Suppressor macrophage treated with lipopolysaccharide for 4 hours (primary cell): ENCODE measurements around the gene CACNA1H.

Source experiments
- DNase-seq: peaks from one replicate; pipeline ENCODE4 v3.0.0-alpha.2; 2020

Gene CACNA1H

DNA sequence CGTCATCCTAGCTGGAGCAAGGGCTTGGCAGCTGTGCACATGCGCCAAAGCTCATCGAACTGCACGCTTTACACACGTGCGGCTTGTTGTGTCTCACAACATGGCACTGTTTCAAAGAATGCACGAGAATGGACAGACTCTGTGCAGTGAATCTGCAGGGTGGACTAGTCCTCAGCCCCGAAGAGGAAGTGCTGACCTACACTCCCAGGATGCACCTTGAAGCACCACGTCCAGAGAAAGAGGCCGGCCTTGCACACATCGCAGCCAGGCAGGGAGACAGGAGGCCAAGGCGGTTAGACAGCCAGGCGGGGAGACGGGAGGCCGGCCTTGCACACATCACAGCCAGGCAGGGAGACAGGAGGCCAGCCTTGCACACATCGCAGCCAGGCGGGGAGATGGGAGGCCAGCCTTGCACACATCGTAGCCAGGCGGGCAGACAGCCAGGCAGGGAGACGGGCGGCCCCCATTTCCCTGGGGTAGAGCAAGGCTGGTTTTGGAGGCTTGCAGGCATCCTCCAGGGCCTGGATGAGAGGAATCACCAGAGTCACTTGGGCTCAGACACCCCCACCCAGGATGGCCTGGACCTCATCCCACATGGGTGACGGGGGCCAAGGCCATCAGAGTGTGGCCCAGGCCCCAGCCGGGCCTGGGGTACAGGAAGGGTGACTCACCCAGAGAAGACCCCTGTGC is 9.0 kb upstream of the CACNA1H start:
- no peak for DNase-seq

DNA sequence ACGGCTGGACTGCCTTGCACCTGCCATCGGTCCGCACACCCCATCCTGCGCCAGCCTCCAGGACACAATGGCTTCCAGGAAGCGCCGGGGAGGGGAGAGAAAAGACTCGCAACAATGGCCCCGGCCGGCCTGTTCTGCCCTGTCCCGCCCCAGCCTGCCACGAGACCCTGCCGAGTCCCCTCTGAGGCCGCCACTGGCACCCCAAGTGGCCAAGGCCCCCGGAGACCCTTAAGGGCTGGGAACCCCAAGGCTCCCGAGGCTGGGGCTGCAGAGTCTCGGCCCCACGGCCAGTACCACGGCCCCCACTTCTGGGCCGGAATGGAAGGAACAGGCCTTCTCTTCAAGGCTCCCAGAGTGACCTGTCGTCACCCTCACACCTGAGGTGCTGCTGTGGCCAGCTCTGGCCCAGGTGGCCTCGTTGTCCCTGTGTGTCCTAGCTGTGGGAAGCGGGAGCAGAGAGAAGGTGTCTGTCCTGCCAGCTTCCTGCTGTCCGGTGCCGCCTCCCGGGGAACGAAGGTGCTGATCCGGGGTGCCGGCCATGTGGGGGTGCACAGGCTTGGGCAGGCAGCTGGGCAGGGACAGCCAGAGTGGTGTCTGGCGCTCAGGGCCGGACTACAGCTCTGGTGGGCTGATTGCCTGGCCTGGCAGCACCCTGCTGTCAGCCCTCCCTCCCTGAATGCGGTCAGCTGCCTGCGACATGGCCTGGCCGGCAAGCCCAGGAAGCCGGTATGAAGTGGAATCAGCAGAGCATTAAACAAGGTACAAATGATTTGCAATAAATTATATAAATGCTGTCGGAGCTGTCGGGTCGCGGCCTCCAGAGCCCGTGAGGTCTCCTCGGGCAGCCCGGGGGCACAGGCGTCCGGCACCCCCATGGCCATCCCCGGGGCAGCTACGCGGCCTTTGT is 8.2 kb upstream of the CACNA1H start:
- DNase-seq: no peak

DNA sequence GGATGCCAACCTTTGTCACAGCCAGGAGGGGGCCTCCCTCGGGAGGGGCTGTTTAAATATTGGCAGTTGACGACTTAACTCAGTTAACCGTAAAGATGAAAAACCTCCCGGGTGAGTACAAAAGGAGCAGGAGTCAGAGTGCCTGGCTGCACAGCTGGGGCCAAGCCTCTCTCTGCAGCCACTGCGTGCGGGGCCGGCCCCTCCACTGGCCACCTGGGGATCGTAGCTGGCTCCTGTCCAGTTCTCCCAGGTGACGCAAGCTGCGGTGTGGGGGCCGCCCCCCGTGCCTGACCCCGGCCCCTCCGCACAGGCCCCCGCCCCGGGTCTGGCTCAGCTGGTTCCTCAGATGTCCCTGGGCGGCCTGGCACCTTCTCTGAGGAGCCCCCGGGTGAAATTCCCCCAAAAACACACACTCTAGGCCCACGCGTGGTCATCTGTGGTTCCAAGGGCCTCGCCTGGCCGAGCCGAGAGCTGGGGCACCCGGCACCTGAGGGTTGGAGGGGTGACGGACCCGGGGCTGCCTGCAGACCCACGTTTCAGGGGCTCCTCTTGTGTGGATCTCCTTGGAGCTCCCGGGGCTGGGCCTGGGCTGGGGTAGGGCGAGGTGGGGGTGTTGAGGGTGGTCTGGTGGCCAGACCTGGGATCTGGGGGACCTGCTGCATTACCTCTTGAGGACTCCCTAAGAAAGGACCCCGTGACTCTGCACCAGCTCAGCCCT is 7.4 kb upstream of the CACNA1H start:
- no peak for DNase-seq

DNA sequence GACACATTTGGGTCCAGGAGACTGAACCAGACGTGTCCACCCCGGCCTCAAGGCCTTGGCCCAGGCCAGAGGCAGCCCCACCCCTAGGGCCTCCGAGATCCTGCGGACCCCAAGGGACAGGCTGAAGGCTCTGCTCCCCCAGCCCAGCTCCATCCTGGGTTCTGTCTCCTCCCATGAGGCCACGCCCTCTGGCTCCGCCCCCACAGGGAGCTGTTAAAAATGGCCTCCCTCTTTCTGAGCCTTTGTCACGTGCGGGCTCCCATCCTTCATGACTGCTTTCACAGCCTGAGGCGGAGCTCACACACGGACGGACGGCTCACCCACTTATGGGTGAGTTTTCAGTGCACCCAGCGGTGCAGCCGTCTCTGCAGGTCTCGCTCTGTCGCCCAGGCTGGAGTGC is 6.5 kb upstream of the CACNA1H start:
- DNase-seq: no peak

DNA sequence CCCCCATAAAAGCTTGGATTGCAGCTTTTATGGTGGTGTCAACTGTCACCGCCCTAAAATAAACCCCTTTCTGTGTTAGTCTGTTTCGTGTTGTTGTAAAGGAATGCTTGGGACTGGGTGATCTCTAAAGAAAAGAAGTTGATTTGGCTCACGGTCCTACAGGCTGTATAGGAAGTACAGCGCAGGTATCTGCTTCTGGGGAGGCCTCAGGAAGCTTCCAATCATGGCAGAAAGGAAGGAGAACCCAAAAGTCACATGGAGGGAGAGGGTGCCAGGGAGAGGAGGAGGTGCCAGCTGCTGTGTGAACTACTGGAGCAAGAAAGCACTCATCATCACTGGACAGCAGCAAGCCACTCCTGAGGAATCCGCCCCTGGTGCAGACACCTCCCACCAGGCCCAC is 5.9 kb upstream of the CACNA1H start:
- no peak for DNase-seq

DNA sequence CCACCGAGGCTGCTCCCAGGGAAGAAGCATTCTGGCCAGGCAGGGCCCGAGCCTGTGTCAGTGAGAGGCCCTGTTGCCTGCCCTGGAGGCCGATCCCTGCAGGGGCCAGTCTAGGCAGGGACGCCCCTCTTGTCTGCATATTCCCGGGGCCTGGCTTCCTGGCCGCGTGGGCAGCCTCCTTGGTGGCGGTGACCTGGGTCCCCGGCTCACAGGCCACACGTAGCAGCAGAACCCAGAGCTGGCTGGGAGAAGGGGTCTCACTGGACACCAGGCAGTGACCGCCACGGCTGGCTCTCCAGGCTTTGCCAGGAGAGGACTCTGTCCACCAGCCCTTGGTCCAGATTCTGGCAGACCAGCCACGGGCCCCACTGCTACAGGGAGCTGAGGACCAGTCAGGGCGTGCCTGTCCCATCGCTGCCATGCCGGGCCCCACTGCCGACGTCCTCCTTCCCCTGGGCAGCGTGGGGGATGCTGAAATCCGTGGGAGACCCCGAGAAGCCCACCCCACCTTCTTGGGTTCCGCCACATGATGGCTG is 3.7 kb upstream of the CACNA1H start:
- DNase-seq: no peak

DNA sequence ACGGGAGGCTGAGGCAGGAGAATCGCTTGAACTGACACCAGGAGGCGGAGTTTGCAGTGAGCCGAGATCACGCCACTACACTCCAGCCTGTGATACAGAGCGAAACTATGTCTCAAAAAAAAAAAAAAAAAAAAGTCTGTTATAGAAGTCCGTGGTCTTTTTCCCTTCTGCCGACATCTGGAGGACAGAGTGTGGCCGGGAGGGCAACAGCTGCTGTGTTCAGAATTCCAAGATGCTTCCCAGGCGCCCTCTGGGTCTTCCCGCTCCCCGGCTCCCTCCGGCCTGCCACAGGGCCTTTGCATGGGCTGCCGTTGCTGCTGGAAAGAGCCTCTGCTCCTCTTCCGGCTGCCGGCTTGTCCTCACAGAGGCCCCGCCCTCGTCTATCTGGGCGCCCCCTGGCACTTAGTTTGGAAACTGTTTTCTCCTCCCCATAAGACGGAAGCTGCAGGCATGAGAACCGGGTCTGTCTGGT is 2.4 kb upstream of the CACNA1H start:
- no peak for DNase-seq

DNA sequence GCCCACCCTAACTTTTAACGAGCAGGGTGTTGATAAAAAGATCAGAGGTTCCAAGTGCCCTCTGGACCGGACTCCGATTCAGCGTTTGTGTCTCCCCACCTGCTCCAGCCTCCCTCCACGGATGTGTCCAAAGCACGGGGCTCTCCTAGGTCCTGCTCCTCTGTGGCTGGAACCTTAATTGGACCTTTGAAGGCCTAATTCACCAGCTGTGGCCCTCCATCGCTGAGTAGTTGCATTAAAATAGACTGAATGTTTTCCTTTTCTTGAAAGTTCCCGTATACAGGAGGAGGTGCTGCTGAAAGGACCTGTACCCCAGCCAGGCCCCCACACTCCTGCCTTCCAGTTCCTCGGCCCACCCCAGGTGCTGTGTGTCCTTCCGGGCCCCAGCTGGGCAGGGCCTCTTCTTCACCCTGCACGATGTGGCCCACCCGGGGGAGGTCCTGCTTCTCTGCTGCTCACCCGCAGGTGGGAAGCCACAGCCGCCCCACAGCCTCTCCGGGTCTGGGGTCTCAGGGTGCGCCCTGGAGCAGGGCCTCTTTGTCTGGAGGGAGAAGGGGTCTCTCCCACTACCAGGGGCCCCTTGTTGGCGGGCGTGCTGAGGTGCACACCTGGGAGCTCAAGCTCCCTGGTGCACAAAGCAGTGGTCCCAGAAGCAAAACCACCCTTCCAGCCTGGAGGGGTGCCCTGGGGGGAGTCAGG is 1.3 kb upstream of the CACNA1H start:
- no peak for DNase-seq

DNA sequence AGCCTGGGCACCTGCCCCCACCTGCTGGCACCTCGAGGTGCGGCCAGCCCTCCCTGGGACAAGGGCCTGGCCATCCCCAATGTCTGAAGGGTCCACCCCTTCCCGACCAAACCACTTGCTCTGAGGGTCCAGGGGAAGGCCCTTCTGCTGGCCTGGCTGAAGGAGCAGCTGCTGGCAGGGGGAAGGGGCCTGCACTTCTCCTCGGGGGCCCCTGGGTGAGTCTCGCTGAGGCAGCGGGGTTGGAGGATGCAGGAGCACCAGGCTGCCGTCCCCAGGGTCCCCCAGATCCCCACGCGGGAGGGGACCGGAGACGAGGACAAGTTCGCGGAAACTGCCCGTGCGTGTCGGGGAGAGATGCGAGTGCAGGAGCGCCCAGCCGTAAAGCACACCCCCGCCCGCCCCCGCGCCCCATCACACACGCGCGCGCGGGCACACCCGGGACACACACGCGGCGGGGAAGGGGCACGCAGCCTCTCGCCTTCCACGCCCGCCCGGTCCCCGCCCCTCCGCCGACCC is 725 bp upstream of the CACNA1H start:
- no peak for DNase-seq

DNA sequence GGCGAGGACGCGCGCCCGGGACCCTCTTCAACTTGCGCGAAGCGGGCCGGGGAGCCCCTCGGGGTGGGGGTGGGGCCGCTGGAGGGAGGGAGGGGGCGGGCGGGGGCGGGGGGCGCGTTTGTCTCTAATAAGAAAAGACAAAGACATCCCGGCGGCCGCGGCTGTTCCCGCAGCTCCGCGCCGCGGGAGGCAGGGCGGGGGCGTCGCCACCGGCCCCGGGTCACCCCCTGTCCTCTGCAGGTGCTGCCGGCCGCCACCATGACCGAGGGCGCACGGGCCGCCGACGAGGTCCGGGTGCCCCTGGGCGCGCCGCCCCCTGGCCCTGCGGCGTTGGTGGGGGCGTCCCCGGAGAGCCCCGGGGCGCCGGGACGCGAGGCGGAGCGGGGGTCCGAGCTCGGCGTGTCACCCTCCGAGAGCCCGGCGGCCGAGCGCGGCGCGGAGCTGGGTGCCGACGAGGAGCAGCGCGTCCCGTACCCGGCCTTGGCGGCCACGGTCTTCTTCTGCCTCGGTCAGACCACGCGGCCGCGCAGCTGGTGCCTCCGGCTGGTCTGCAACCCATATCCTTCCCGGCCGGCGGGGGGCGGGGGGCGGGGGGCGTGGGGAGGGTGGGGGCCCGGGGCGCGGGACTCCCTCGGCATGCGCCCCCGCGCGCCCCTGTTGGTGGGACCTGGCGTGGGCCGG is 714 bp downstream of the CACNA1H start:
- no peak for DNase-seq

DNA sequence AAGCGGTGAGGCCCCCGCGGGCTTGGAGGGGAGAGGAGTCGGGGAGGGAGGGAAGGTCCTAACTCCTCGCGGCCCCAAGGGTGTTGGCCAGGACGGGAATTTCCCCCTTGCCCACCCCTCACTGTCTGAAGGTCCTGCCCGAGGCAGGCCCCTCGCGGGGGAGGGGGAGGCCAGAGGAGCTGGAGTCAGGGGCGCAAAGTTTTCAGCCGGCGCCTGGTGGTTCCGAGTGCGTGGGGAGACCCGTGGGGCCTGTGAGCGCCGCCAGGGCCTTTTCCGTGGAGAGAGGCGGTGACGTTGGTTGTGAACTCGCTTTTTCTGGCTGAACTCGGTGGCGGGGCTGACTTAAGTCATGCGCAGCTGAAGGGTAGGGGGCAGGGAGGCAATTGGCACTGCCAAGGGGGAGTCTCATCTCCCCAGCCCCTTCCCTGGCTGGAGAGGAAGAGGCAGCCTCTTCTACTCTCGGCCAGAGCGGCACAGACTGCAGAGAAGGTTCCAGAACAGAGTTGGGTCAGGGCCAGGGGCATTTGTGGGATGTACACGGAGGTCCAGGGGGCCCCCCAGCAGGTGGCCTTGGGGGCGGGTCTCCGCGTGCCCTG is 1.5 kb downstream of the CACNA1H start:
- DNase-seq: no peak

DNA sequence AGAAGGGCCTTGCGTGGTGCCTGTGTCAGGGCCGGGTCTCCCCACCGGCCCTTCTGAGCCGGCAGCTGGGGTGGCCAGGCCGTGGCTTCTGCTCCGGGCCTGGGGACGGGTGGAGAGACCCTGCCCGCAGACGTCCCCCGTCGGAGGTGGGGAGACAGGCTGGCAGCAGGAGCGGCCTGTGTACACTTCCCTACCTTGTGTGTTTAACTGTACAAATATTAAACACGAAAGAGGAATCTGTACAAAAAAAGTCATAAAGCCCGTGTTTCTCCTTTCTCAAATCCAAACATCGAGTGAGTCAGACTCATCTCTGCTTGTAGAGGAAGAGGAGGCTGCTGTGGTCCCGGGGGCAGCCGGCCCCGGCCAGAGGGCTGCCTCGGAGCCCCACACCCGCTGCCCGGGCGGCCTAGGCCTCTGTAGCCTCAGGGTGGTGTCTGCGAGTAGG is 2.0 kb downstream of the CACNA1H start:
- no peak for DNase-seq

DNA sequence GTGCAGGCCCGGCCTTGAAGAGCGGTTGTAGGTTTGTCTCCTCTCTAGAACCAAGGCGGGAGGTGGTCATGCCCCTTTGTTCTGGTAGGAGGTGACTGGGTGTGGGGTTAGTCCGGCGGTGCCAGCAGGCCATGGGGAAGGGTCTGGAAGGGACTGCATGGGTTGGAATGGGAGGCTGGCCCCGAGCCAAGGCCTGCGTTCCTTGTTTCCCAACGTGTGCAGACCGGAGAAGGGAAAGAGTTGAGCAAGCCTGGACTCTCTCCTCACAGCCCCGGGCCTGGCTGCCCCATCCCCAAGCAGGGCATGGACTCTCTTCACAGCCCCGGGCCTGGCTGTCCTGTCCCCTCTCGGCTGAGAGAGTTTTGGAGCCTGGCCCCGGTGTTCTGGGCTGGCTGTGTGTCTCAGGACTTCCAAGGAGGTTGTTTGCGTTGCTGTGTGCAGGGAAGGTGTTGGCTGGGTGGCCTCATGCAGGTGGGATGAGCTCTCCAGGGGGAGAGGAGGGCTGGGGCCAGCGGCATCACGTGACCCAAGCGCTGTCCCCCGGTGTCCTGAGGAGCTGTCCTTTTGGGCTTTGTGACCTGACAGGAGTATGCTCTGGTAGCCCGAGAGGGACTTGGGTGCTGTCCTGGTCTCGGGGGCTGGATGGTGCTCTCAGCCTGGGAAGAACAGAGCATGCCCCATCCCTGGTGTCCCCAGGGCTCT is 2.6 kb downstream of the CACNA1H start:
- DNase-seq: no peak

DNA sequence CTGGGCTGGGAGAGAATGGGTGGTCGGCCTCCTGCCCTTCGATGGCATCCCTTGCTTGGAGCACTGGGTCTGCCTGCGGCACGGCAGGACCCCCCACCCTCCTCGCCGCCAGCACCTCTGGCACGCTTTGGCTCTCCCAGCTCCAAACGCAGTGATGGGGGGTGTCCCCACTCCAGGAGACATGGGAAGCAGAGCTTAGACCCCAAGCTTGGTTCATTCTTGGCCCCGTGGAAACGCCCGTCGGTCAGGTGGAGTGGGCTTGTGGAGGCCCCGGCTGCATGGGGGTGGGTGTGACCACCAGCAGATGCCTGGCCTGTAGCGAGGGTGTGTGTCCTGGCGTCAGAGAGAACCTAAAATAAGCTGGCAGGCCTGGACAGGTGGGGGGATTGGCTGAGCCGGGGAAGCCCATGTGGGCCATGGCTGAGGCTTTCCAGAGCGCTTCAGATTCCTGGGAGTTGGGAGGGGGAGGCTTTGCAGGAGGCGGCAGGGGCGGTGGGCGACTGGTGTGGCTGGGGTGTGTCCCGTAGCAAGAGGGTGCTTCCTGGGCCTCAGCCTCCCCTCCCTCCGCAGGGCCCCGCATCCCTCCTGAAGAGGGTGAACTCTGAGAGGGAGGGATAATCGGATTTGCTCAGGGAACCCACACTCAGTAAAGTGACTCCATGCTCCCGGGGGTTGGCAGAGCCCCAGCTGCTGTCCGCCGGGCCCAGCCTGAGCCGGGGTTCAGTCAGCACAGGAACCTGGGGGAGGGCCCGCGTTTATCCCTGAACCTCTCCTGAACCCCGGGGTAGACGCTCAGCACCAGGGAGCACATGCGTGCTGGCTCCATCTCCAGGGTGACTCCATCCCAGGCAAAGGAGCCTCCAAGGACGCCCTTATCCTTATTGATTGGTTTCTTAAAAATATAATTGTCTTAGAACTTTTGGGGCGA is 3.4 kb downstream of the CACNA1H start:
- no peak for DNase-seq

DNA sequence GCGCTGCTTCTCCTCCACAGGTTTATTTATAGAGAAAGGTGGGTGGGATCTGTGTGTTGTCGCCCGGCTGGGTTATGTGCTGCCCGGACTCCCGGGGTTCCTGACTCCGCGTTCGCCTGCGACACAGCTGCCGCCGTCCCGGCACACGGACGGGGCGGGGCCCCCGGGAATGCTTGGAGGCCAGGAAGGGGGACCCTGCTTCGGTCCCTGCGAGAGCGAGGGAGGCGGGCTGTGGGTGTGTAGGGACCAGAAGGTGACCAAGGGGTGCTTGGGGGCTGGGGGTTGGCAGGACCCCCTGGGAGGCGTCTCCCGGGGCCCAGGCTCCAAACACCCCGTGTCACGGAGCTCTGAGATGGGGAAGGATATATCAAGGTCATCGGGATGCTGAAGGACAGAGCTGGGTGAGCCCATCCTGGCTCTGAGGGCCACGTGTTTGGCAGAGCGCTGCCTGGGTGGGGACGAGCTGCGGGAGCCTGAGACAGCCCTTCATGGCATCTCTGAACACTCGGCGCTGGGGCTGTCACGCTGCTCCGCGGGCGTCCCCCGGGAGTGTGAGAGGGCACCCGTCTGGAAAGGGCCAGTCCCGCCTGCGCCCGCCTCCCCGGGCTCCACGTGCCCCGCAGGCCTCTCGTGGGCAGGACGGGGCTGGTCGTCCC is 4.2 kb downstream of the CACNA1H start:
- no peak for DNase-seq

DNA sequence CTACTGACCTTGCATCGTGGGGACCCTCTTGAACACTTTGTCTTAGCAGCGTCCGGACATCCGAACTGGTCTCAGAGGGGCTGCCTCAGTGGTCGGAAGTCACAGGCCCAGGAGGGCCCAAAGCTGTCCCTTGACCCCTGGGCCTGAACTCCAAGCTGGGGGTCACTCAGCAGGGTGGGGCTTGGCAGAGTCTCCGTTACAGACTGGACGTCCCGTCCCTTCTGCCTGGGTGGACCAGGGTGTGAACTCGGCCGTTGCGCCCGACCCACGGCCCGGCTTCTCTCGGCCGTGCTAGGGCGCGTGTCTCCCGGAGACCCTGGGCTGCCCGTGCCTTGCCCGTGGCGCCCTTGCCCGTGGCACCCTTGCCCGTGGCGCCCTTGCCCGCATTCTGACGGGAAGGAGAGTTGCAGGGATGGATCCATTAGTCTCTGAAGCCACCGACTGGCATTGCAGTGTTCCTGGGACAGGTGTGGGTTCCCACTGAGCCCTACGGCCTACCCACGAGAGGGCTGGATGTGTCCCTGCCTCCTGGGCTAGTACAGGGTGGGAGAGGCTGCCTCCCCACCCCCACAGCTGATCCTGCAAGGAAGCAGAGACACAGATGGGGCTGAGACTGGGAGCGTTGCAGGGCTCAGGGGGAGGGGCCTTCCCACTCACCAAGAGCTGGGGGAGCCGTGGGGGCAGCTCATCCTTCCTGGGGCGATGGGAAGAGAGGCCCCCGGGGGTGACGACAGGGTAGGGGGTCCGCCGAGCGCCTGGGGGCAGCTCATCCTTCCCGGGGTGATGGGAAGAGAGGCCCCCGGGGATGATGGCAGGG is 4.9 kb downstream of the CACNA1H start:
- no peak for DNase-seq

DNA sequence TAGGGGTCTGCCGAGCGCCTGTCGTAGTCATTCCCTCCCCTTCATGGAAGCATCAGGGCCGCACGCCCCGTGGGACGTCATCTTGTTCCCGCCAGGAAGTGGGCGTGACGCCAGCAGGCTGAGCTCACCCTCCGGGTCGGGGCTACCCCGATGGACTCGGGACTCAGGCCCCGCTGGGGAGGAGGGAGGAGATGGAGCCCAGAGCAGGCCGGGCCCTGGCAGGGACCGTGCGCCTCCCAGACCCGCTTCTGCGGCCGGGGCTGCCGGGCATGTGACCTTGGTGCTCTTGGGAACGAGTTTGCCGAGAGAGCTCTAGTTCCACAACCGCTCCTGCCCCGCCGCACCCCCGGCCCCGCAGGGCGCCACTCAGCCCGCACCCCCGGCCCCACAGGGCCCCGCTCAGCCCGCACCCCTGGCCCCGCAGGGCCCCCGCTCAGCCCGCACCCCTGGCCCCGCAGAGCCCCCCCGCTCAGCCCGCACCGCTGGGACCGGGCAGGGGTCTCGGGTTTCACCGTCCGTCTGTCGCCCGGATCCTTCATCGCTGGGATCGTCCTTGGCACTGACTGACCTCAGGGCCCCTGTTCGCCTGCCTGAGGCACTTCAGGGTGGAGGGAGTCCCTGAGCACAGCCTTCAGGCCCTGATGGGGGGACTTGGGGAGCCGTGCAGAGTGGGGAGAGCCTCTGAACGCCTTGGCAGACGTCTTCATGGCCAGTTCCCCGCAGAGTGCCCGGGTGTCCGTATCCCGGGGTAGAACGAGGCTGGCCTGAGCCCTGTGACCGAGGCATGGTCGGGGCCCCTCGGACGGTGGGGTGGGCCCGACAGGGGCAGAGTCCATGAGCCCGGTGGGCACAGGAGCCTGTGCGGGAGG is 5.8 kb downstream of the CACNA1H start:
- peak; percentile 3 for DNase-seq
